Lung (tissue), 12 donors: ENCODE measurements around the gene ATG7. TPM values are rescaled to one million over a fixed set of nuclear protein-coding genes. Genes with fewer than 3 reads are reported as not detected.

ENCODE experiments used
- ATAC-seq: fragments of 200-7000 bp; cut with Tn5 transposase; one replicate; pipeline ENCODE4 v1.9.1; 2020; ENCODE audit warnings: moderate number of reproducible peaks; ENCODE audit not compliant: insufficient read depth, low FRiP score
- DNase-seq, 3 donors: peaks; one replicate each; pipeline ENCODE4 v3.0.0-alpha.2; 2013 to 2017
- H3K27ac ChIP-seq, 2 donors: one replicate each; pipeline ENCODE4 v1.5.1; 2013; ENCODE audit warnings: mild to moderate bottlenecking in 2 of 2, moderate library complexity in 2 of 2, control low read depth in 1 of 2, inconsistent platforms in 1 of 2, low read depth in 1 of 2, low read length in 1 of 2
- H3K27me3 ChIP-seq, 3 donors: one replicate each; pipeline ENCODE4 v1.5.1; 2013; ENCODE audit warnings: low read length in 2 of 3; ENCODE audit not compliant: control insufficient read depth in 3 of 3, insufficient read depth in 3 of 3
- H3K36me3 ChIP-seq, 4 donors: one replicate each; pipeline ENCODE4 v1.5.1; 2013; ENCODE audit warnings: low read length in 4 of 4, mild to moderate bottlenecking in 1 of 4, moderate library complexity in 1 of 4; ENCODE audit not compliant: control insufficient read depth in 4 of 4, insufficient read depth in 4 of 4
- H3K4me1 ChIP-seq, 5 donors: one replicate each; pipeline ENCODE4 v1.5.1; 2013; ENCODE audit warnings: low read length in 5 of 5, mild to moderate bottlenecking in 2 of 5, moderate library complexity in 1 of 5; ENCODE audit not compliant: control insufficient read depth in 5 of 5, insufficient read depth in 5 of 5
- H3K4me3 ChIP-seq: one replicate; pipeline ENCODE4 v1.5.1; 2013; ENCODE audit warnings: mild to moderate bottlenecking, control low read depth, moderate library complexity
- H3K9ac ChIP-seq, 2 donors: one replicate each; pipeline ENCODE4 v1.5.1; 2013; ENCODE audit warnings: low read length in 2 of 2, control low read depth in 1 of 2; ENCODE audit not compliant: insufficient read depth in 1 of 2
- H3K9me3 ChIP-seq, 4 donors: one replicate each; pipeline ENCODE4 v1.5.1; 2013; ENCODE audit warnings: low read length in 3 of 4, mild to moderate bottlenecking in 1 of 4, moderate library complexity in 1 of 4; ENCODE audit not compliant: control insufficient read depth in 4 of 4, insufficient read depth in 3 of 4
- CTCF ChIP-seq: IDR thresholded peaks from 2 replicates; pipeline ENCODE4 v1.5.1; 2012; ENCODE audit warnings: mild to moderate bottlenecking; ENCODE audit errors: control extremely low read depth, extremely low read depth
- WGBS, 2 donors: extraction: QIAGEN DNeasy Blood & Tissue Kit; methylation state at CpG; one replicate each; pipeline ENCODE4 v1.1.7; 2013; 5-methylcytosine and 5-hydroxymethylcytosine counted together
- polyA plus RNA-seq, 2 donors: library from polyadenylated mRNA; stranded (reverse); fragments of 200-250 nt; gene quantifications; one replicate each; pipeline ENCODE4 v1.2.1, GENCODE V29; 2013
- total RNA-seq, 2 donors: library from RNA; depleted of rRNA in 1 of 2; stranded (reverse); fragments of >200 nt in 1 of 2; gene quantifications; one replicate each; pipeline ENCODE4 v1.2.1, GENCODE V29; 2014 to 2021
- donor health status: control.
- donor health status: control.
- donor health status: Bipolar disorder and iron deficiency.
- donor health status: healthy.
- donor health status: DM: yes; HTN: yes; CAD: no.

The ATG7 gene
- total and polyA plus RNA-seq, 4 donors = 11.2 to 72.0 (median 53.3) TPM

GRCh38 chr3:11246663-11246970 lies 25.6 kb upstream of the ATG7 start:
- Histone ChIP-seq H3K4me3 (no peak overlapping the region), H3K36me3 (no peaks in the 10 kb centered on the region), H3K4me1 (no peaks in the 10 kb centered on the region), H3K27me3 (peaks cover 0 to 2% (median 0%) of the 10 kb centered on the region in 3 donors), H3K9ac (no peak overlapping the region), H3K27ac (no peak overlapping the region), H3K9me3 (no peaks in the 10 kb centered on the region)
- TF ChIP-seq CTCF = no peak
- 95 to 96% methylated on average over 2 of the region's 2 CpGs for WGBS, 2 donors
- DNase-seq (no peak), ATAC-seq (no peak)

- Histone ChIP-seq H3K36me3 (no peaks in the 10 kb centered on the region), H3K9ac (no peak overlapping the region), H3K27ac (no peak overlapping the region), H3K4me3 (no peak overlapping the region), H3K27me3 (peaks cover 0 to 6% (median 0%) of the 10 kb centered on the region in 3 donors), H3K9me3 (no peaks in the 10 kb centered on the region), H3K4me1 (no peaks in the 10 kb centered on the region)
- 56 to 68% methylated on average over 8 of the region's 8 CpGs for WGBS, 2 donors
- DNase-seq = no peak
- TF ChIP-seq CTCF = no peak
- no peak for ATAC-seq
Measured at GRCh38 chr3:11247362-11247761, 24.8 kb upstream of the ATG7 start.

GRCh38 chr3:11248596-11248995 lies 23.6 kb upstream of the ATG7 start:
- 95 to 96% methylated on average over 6 of the region's 6 CpGs for WGBS, 2 donors
- ATAC-seq = no peak

More at GRCh38 chr3:11248596-11248995, 23.6 kb upstream of the ATG7 start:
- Histone ChIP-seq H3K36me3 (no peaks in the 10 kb centered on the region), H3K27ac (no peak overlapping the region), H3K9ac (no peak overlapping the region), H3K27me3 (peaks cover 0 to 6% (median 0%) of the 10 kb centered on the region in 3 donors), H3K9me3 (no peaks in the 10 kb centered on the region), H3K4me1 (no peaks in the 10 kb centered on the region), H3K4me3 (no peak overlapping the region)
- no peak for TF ChIP-seq CTCF
- no peak for DNase-seq
